DMS114 treated with DMSO at 0.1 percent for 48 hours (cell line): ENCODE data around the gene CRHR1.

Experiments used
- DNase-seq: peaks from one replicate; lab custom pipeline; 2025; ENCODE audit not compliant: unreplicated experiment; lab: John Stamatoyannopoulos, UW

Gene CRHR1

DNA sequence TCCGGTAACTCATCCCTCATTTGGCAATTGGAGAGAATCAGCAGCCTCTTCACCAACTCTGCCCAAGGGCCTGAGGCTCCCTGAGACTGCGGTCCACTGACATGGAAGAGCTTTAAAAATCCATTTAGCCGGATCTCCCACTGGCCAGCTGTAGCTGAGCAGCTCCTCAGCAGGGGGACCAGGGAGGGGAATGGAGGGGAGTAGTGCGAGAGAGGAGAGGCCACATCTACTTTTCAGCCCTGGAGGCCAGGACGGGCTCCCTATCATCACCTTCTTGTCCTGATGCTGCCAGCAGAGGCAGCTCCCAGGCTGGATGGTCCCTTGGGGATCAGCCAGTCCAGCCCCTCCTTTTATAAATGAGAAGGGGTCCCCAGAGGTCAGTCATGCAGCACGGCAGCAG, 35.5 kb downstream of the CRHR1 start:
- DNase-seq = no peak

DNA sequence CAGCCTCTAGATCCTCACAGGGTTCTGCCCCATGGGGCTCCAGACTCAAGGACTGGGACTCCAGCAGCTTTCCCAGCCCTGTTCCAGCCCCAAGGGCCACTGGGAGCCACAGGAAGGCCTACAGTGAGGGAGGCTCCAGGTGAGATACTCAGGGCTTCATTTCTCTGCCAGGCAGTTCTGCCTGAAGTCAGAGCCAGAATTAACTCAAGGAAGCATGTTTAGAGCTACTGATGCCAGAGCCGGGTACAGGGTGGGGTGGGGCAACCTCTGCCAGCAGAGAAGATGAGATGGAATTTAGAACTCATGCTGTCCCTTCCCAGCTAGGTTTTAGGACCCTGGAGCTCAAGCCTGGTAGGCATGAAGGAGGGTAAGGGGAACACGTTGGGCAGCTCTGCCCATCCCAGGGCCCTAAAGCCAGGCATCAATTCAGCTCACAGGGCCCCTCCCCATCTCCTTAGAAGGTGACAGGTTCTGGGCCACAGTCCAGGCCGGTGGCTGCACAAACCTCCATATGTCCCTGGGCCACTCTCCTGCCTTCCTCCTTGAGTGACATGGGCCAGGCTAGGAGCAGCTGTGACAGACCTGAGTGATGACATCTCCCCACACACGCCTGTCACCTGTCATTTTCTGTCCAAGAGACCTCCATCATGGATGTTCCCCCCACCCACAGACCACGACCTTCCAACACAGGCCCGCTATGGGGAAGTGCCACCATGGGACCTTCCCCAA, 36.1 kb downstream of the CRHR1 start:
- DNase-seq = no peak

DNA sequence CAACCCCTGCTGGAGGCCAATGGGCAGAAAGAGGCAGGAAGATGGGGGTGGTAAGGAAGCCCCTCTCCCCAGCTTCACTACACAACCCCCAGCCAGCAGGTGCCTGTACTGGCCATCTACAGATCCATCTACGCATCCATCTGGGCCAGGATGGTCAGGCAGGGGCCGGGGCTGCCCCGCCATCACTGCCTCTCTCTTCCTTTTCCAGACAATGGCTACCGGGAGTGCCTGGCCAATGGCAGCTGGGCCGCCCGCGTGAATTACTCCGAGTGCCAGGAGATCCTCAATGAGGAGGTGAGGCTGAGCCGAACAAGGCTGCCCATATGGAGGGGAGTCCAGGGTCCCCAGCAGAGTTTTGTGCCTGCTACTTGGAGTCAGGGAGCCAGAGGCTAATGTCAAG, 37.0 kb downstream of the CRHR1 start:
- no peak for DNase-seq

DNA sequence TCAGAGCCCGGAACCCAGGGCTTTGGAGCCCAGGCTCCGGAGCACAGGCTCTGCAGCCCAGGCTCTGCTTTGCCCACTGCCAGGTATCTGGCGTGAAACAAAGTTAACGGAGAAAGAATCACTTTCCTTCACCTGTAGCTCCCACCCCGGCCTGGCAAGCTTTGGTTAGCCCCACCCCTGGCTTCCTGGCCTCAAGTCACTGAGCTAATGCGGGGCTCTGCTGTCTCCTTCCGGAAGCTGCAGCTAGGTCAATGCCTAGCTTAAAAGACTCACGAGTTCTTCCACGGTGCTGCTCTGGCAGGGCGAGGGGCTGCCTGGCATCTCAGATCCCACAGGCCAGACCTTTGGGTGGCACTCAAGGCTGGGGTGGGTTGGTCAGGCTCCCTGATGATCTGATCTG, 39.5 kb downstream of the CRHR1 start:
- no peak for DNase-seq

DNA sequence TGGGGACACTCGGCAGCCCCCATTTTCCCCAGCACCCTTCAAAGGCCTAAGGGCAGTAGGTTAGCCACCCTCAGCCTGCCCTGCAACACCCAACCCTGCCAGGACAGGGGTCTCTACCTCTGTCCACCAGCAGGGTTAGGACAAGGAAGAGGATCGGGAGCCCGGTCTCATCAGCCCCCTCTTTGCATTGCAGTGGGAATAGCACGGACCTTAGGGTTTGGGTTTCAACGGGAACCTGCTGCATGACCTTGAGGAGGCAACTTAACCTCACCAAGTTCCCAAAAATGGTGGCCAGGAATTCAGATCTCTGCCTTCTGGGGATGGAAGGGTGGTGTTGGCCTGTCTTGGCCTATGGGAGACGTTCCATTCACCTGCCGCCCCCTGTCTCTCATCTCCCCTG, 40.4 kb downstream of the CRHR1 start:
- no peak for DNase-seq

DNA sequence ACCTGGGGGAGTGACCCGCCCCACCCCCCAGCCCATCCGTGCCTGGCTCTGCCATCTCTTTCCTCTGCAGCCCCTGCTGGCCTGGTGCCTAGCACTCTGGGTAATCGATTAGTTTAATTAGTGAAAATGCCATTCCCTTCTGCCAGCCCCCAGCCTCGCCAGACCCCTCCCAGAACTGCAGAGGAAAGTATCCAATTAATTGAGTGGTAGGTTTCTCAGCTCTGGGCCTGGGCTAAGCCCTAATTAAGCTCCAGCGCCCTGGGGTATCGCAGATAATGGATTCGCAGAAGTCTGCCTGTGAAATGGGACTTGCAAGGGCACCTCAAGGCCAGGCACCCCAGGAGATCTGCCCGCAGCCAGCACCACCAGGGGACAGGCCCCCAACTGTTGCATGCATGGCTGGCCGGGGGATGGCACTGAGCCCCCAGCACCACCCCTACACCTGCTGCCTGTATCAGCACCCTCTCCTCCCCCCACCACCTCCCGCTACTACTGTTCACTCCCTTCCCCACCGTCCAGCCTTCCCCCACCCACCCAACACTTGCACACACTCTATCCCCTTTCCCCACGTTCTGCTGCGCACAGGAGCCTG, 40.9 kb downstream of the CRHR1 start:
- no peak for DNase-seq

DNA sequence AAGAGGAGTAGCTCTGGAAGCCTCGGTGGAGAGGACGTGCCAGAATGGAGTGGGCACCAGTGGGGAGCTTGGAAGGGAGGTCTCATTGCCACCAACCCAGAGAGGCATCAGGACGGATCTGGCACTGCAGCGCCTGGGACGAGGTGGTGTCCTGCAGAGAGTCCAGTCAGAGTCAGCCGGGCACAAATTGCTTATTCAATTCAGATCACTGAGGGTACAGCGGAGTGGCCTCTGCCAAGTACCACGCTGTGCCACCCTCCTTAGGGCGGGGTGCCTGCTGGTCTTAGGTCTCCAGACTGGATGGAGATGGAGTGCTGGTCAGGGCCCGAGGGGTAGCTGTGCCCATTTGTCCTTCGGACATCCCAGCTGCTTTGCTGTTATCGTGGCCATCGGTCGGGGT, 41.7 kb downstream of the CRHR1 start:
- DNase-seq = no peak

DNA sequence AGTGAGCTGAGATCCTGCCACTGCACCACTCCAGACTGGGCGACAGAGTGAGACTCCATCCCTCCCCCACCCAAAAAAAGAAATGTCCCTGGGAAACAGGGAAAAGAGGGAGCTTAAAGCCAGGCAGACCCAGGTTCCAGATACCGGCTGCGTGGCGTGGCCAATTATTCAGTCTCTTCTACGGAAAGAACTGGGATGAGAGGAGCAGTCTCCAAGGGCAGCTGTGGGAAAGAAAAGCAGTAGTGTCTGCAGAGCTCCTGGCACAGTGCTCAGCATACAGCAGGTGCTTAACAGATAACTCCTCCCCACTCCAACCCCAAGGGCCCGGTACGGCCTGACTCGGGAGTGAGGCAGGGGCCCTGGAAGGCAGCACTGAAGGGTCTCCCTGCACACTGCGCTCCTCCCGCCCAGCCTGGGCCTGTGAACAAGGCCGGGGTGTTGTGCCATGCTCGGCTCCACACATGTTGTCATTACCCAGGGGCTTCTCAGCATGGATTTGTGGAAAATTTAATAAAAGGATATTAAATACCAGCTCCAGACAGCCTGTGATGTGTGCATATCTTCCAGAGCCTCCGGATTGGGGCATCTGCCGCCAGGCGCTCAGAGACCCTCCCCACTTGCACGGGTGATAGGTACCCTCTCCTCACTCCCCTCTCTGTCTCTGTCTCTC, 42.9 kb downstream of the CRHR1 start:
- DNase-seq = no peak

DNA sequence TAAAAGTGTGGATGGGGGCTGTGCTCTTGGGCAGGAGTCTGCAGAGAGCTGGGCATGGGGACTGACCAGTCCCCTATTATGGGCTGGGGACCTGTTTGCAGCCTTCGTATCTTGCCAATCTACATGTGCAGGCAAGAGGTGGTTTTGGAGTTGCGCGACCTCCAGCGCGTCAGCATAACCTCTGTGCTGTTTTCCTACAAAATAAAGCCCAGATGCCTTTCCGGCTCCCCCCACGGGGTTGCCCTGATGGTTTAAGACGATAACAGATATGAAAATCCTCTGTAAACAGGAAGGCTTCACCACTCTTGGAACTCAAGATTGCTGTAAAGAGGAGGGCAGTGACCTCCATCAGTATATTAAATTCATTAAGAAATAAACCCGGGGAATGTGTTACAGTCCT, 44.1 kb downstream of the CRHR1 start:
- no peak for DNase-seq

DNA sequence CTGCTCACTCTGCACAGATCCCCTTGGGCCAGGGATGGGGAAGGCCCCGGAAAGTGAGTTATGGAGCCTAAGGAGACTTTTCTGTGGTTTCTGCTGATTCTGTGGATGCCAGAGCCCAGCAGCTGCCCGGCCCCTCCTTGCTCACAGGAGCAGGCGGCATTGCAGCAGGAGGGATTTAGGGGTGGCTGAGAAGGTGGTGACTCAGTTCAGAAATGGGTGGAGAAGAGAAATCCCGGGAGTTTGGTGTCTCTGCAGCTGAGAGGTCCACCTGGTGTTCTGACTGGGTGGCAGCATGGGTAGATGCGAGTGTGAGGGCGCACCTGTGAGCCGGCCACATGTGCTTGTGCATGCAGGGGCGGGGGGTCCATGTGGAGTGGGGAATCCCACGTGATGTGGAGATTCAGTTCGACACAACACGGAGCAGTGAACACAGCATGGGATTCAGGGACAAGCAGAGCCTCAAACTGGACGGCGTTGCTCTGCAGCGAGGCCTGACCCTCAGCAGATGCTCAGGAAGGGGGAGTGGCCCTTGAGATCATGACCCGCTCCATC, 44.5 kb downstream of the CRHR1 start:
- DNase-seq = no peak

DNA sequence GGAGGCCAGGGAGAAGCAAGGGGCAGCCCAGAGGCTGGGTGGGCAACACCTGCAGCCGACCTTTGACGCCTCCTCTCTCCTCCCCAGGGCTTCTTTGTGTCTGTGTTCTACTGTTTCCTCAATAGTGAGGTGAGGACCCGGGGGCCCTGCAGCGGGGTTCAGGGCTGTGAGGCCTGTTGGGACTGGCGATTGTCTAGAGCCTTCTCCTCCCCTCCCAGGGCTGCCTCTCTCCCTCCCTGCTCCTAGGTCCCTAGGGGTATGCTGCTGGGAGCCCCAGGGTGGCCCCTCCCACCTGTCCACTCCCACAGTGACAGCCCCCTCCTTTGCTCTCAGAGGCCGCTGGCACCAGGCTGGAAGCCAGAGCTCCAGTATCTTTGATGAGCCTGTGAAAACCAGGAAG, 49.8 kb downstream of the CRHR1 start:
- DNase-seq = no peak

DNA sequence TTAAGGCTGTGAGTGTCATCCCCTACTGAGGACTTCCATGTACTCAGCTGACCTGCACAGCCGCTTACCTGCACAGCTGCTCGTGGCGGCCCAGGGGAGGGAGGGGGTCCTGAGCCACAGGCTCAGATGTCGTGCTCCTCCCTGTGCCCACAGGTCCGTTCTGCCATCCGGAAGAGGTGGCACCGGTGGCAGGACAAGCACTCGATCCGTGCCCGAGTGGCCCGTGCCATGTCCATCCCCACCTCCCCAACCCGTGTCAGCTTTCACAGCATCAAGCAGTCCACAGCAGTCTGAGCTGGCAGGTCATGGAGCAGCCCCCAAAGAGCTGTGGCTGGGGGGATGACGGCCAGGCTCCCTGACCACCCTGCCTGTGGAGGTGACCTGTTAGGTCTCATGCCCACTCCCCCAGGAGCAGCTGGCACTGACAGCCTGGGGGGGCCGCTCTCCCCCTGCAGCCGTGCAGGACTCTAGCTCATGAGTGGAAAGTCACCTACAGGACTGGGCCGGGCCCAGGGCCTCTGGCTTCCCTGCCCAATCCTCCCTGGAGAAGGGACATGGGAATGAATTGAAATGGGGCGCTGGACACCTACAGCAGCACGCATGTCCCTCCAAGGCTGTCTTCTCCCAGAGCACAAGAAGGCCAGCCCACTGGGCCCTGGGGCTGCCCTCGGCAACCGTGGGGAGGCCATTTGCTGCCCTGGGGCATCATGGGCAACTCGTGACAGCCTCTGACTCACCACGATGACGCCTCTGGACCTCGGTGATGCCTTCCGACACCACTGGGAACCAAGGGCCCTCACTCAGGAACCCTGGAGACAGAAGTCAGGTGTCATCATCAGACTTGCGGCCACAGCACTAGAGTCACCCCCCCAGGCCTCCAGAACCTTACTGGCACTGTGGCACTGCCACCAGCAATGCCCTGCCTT, 50.6 kb downstream of the CRHR1 start:
- no peak for DNase-seq

DNA sequence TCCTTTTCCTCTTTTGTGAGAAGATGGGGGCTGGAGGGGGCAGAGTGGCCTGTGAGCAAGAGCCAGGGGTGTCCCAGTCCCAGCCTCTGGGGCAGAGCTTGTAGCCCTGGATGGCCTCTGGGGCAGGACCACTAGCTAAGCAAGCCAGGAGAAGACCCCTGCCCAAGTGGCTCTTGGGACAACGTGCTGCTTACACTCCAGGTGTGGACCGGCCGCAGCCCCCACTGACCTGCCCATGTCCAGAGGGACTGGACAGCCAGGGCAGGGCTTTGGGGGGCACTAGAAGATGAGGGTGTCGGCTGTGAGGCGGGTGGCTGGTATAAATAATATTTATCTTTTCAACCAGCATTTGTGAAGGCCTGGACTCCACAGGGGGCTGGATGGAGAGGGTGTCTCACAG, 51.4 kb downstream of the CRHR1 start:
- no peak for DNase-seq

DNA sequence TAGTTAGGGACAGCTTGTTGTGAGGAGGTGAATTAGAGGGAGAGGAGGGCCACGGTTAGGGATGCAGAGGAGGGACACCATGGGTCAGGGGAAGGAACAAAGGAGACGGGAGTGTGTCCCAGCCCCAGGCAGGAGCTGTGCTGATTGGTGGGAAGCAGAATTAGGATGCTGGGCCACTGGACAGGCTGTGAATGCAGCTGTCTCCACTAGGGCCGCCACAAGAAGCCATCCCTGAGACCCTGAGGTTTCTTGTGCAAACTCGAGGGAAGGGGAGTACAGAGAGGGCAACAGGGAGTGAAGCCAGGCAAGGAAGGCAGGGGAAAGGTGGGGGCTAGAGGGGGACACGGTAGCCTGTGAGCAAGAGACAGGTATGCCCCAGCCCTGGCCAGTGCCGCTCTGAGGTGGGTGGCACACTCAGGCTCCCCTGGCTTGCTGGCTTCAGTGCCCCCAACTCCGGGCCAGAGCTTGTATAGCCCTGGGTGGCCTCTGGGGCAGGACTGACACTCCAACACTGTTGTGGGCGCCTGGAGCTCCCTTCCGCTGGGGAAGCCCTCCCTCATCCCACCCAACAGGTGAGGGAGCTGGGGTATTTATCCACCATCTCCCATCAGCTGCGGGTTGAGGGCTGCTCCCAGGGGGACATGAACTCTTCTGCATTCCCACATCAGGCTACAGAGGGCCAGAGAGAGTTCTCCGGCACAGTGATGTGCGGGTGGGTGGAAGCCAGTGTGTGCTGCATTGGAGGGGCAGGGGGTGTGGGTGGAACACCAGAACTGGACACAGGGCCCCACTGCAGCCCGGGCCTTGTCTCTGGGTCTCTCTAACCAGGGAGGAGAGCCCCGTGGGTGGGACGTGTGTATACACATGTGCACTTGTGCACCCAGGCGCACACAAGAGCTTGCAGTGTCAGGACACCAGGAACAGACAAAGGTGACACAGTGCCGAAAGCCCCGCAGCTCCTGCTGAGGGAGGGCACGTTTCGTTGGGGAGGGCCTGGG, 52.2 kb downstream of the CRHR1 start:
- DNase-seq = no peak

DNA sequence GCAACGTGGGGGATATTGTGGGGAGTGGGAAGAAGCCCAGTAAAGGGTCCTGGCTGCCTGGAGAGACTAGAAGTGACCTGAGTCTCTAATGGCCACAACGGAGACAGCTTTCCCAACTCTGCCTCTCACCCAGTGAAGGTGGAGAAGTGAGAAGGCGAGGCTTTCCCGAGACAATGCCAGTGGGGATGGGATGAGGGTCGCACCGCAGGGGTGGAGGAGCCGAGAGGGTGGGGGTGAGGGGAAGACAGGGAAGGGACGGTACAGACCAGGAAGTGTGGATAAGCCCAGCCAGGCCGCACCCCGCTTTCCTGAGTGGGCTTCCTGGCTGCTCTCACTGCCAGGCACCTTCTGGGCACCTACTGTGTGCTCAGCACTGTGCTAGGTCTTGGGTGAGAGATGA, 53.1 kb downstream of the CRHR1 start:
- no peak for DNase-seq

DNA sequence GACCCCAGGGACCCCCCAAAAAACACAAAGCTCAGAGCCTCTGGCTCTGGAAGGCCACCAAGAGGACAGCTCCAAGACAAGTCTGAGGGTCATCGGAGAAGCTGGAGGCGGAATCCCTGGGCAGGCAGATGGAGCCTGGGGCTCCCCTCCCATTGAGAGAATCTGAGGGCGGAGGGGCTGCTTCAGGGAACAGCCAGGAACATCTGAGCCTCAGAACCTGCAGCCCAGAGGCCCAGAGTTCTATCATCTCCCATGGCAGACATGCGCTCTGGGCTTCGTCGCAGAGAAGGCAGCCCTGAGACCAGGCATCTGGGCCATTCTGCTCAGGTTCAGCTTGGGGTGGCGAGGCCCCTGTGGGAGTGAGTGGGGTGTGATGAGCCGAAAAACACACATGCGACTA, 53.5 kb downstream of the CRHR1 start:
- no peak for DNase-seq

DNA sequence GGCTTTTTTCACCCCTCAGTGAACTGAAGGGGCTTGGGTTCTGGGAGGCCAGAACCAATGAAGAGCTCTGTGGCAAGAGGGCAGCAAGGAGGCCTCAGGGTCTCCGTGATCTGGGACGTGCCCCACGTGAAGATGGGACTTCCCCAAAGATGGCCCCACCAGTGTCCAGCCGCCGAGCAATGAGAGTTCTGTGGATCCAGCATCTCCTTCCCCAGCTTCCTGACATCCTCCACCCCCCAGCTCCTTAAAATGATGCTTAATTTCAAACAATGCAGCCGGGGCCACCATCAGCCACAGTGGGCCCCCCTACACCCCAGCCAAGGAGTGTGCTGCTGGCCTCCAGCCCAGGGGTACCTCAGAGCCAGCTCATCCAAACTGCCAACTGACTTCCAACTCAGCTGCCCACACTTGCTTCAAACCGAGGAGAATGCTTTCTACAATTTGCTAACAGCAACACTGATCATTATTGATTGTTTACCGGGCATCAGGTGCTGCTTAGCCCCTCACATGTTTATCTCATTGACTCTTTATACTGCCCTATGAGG, 54.7 kb downstream of the CRHR1 start:
- DNase-seq = no peak

DNA sequence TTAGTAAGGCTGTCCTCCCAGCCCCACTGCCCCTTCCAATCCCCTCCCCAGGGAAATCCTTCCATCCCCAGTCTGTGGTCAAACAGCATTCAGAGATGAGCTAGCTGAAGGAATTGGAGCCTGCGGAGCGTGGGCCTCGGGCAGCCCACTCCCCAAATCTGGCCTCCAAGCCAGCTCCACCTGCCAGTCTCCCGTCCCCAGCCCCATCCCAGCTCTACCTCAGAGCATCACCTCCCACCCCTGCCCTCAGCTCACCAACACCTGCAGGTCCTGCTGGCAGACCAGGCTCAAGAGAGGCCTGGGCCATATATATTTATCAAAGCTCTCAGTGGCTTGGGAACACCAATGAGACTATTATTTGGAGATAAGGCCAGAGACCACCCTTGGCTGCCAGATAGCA, 55.3 kb downstream of the CRHR1 start:
- DNase-seq = no peak

DNA sequence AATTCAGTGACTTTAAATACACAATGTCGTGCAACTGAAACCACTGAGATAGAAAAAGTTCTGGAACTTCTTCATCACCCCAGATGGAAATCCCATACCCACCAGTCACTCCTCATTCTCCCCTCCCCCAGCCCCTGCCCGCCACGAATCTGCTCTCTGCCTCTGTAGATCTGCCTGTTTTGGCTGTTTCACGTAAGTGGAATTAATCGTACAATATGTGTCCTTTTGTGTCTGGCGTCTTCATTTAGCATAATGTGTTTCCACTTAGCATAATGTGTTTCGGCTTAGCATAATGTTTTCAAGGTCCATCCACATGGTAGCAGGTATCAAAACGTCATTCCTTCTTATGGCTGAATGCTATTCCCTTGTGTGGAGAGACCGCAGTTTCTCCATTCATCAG, 57.1 kb downstream of the CRHR1 start:
- DNase-seq = no peak
